LoVo (cell line): ENCODE data around the gene SHB.
A peak's percentile ranks its signal among the peaks of the same experiment; 100 is the strongest.
"Not testable (repeated sequence)": the region's sequence is repeated elsewhere in the genome, so short reads cannot be mapped to it uniquely, and the experiment has no call there.

ENCODE experiments used
- DNase-seq: peaks from one replicate; pipeline ENCODE4 v3.0.0-alpha.2; 2016; ENCODE audit warnings: low spot score

Gene SHB

GRCh38 chr9:38062498-38063362 lies 6.3 kb downstream of the SHB start:
- DNase-seq, result no peak

- DNase-seq, result no peak
Observed at GRCh38 chr9:38062106-38062497, 6.9 kb downstream of the SHB start.

DNA sequence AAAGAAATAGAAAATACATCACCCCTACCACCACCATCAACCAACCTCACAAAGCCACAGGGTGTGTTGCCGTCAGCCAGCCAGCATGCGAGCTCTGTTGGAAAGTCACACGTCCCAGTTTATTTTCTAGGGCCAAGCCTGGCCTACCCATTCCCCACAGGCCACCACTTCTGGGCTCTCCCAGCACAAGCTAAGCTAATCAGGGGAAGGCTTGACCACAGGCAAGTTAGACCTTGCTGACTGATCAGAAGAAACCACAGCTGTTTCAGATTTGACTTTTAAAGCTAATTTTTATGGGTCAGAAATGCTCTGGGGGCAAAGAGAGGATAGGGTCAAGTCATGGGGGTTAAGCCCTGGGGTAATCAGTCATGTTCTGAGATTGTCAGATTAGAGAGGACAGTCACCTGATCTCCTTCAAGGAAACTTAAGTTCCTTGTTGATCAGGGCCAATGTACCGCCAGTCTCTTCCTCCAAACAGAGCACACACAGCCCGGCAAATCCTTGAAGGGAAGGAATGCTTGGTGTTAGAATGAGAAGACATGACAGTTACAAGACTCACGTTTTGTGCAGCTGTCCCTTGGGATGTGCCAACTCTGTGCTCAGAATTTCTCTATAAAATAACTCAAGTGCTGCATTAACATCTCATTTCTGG lies 7.6 kb downstream of the SHB start:
- no peak for DNase-seq

GRCh38 chr9:38060681-38061080 lies 8.3 kb downstream of the SHB start:
- no peak for DNase-seq

- DNase-seq, result no peak
Observed at GRCh38 chr9:38059233-38059936, 9.6 kb downstream of the SHB start.

GRCh38 chr9:38058452-38059232 lies 10.4 kb downstream of the SHB start:
- DNase-seq, result no peak

DNA sequence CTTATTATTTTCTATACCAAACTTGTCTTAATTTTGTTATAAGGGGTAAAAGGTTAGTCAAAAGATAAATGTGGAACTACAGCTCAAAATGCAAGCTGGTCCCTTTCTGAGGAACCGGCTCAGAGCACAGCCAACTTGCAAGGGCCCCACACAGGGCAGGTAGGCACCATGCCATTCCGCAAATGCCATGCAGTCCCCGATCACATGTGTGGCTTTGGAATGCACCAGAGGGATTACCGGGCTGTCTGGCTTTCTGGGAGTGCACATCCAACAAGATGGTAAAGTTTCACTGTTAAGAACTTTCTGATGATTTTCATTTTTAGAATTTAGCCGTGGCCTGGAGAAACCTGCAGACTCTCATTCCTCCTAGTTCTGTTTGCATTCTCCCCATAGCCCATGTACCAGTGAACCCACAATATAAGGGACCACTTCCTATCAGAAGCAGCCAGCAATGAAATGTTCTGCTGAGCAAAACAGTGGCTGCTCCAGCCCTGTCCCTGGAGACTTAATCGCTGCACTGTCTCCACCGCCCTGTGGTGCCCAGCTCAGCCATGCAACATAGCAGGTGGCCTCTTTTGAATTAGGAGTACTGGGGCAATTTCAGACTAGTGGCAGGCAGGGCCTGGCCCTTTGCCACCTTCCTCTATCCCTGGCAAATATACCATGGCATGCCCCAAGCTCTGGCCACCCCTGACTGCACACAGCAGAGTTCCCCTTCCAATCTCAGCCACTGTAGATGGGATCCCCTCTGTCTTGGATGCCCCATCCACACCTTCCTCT lies 11.4 kb downstream of the SHB start:
- DNase-seq, result no peak

DNA sequence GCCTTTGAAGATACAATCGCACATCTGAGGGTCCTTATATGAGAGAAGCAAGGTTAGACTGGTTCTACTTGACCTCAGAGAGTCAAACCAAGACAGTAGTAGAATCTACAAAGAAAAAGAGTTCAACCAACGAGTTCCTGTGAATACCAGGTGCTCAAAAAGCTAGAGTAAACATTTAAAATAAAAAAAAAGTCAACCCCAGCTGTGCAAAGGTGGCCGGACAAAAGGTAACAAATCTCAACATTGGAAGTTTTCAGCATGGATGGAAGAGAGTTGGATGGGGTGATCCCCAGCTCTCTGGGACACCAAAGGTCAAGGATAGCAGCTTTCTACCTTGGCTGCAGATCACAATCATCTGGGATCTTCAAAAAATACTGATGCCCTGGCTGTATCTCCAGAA lies 14.4 kb downstream of the SHB start:
- DNase-seq, result no peak

- no peak for DNase-seq
Observed at GRCh38 chr9:38053697-38054461, 15.1 kb downstream of the SHB start.

DNA sequence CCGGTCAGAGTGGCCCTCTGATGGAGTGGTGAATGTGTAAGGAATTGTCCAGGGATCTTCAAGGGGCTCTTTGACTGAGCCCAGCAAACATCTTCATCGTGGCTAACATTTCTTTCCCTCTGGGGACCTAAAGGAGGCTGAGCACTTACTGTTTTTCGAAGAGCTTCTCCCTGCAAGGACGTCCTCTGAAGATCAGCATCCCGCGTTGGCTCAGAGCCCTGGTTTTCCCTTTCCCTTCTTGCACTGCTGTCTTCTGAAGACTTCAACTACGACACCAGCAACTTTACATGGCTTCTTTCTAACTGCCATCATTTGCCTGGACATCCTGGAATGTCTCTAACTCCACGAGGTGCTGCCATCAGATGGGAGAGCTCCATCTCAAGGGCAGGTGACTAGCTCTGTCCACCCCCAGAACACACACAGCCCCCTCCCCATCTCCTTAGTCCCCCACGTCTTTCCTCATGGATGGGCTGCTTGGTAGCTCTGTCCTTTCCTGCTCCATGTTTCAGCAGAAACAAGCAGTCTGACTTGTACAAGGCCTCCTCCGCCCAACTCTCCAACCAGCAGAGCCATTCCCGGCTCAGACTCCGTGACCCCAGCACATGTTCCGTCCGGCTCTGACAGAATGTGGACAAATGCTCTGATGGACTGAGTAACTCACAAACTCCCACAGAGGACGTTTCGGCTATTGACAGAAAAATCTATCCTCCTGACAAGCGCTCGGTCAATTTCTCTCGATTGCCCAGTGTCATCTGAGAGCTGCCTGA lies 17.1 kb downstream of the SHB start:
- no peak for DNase-seq

DNA sequence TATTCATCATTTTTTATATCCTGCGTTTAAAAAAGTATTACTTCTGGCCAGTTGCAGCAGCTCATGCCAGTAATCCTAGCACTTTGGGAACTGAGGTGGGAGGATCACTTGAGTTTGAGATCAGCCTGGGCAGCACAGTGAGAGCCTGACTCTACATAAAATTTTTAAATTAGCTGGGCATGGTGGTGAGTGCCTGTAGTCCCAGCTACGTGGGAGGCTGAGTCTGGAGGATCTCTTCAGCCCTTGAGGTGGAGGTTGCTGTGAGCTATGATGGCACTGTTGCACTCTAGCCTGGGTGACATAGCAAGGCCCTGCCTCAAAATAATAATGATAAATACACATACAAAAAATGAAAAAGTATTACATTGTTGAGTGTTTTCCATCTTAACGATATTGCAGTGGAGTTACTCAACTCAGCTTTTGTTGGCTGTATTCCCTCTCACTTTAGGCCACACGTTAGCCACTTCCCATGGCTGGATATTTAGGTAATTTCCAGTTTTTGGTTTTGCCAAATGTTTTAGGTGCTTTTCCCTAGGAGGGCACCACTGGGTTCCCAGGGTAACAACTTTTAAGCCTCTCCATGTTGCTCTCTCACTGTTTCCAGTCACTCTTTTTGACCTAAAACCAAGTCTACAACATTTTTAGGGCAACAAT lies 20.6 kb downstream of the SHB start:
- DNase-seq, result no peak

GRCh38 chr9:38047301-38048251 lies 21.5 kb downstream of the SHB start:
- peak; percentile 93 for DNase-seq

DNA sequence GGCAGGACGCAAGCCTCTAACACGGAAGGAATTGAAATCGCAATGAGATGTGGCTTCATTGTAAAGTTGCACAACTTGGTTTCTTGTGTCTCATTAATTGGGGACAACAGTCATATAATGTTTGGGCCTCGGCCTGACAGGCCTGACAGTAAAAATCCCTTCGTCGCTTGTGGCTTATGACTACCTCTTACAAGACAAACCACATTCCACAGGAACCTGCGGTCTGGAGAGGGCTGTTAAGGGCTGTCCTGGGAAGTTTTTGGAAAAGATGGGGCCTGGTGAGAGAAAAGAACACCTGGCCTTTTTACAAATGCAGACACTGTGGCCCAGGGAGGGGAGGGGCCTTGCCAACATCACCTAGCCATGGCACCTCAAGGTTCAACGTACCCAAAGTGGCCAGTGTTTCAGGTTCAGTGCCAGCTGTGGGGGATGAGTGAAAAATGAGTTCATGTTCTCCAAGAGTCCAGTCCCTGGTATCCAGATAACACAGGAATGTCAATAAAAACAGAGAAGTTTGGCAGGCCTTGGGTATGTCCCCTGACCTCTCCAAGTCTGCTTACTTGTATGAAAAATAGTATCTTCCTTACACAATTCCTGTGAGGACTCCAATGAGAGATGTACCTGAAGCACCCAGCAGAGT lies 22.2 kb downstream of the SHB start:
- DNase-seq, result peak; percentile 91

DNA sequence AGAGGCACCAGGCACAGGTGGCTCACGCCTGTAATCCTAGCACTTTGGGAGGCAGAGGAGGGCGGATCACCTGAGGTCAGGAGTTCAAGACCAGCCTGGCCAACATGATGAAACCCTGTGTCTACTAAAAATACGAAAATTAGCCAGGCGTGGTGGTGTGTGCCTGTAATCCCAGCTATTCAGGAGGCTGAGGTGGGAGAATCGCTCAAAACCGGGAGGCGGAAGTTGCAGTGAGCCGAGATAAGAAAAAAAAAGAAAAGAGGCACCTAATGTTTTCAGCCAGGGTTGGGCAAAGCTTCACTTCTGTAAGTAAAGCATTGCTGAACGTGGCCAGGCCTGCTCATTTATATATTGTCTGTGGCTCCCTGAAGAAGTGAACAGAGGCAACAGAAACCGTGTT lies 23.1 kb downstream of the SHB start:
- not testable (repeated sequence) for DNase-seq

- no peak for DNase-seq
Observed at GRCh38 chr9:38044706-38045105, 24.3 kb downstream of the SHB start.

GRCh38 chr9:38043931-38044623 lies 24.9 kb downstream of the SHB start:
- DNase-seq, result no peak
